ENCODE results near the gene CAMK1.

Gene CAMK1

GRCh38 chr3:9812870-9813483 is 43.2 kb upstream of the CAMK1 start:
- Histone ChIP-seq H4K91ac (ENCODE audit: low read depth, low read length) (no peak overlapping the region), H3K14ac (ENCODE audit: low read length) (no peak overlapping the region), H3K9me3 (ENCODE audit: insufficient read depth, low read depth, low read length) (no peaks in the 10 kb centered on the region), H2BK120ac (ENCODE audit: insufficient read depth, low read length, poor library complexity) (no peak overlapping the region), H4K12ac (ENCODE audit: low read depth, low read length) (no peak overlapping the region), H3K4me1 (ENCODE audit: control insufficient read depth in 1 of 2, insufficient read depth in 2 of 2, low read length in 2 of 2) (peaks cover 0 to 3% of the 10 kb centered on the region in 2 experiments), H3K27ac (ENCODE audit: low read depth, low read length) (no peak overlapping the region), H3K36me3 (ENCODE audit: control insufficient read depth in 1 of 2, insufficient read depth in 2 of 2, low read length in 2 of 2) (peaks cover 9 to 10% of the 10 kb centered on the region in 2 experiments), H3K4me3 (ENCODE audit: low read depth, low read length) (no peak overlapping the region), H3K18ac (ENCODE audit: low read length) (no peak overlapping the region), H4K8ac (ENCODE audit: low read depth, low read length) (no peak overlapping the region), H2BK5ac (ENCODE audit: low read depth, low read length, poor library complexity) (no peak overlapping the region), H3K4me2 (ENCODE audit: low read length) (no peak overlapping the region), H2BK12ac (ENCODE audit: low read length) (no peak overlapping the region), H3K9ac (ENCODE audit: low read length) (no peak overlapping the region), H3K79me2 (ENCODE audit: control insufficient read depth, insufficient read depth, low read length, poor library complexity) (peaks cover 3% of the 10 kb centered on the region), H3K27me3 (ENCODE audit: insufficient read depth, low read length) (no peaks in the 10 kb centered on the region), H2AK5ac (ENCODE audit: low read length) (no peak overlapping the region), H2AFZ (ENCODE audit: insufficient read depth, low read length, poor library complexity) (no peak overlapping the region), H3K23ac (ENCODE audit: low read length) (no peak overlapping the region), H3K4ac (ENCODE audit: low read depth, low read length) (no peak overlapping the region), H3K79me1 (ENCODE audit: low read length) (peaks cover 9% of the 10 kb centered on the region)
- no CpG with 5 or more reads among the region's 9 CpGs for whole genome bisulfite sequencing (ENCODE audit: extremely low coverage, insufficient coverage, insufficient read length)
- DNase-seq = no peak

DNA sequence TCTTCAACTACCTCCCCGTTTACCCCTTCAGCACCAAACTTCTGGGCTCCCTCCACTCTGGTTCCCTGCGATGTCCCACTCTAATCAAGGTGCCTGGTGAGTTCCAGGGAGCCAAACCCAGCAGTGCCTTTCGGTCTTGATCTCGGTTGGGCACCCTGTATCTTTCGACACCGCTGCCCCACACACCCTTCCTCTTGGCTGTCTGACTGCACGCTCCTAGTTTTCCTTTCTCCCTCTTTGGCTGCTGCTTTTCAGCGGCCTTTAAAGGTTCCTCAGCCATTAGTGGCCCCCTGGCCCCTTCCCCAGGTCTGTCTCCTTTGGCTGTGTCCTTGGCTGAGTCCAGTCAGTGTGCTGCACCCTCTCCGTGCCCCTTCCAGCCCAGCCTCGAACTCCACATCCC is 41.1 kb upstream of the CAMK1 start:
- no CpG with 5 or more reads among the region's 10 CpGs for WGBS (ENCODE audit: extremely low coverage, insufficient coverage, insufficient read length)
- H2AK5ac ChIP-seq (ENCODE audit: low read length) = no peak overlapping the region
- DNase-seq = no peak

GRCh38 chr3:9810433-9810770 is 40.7 kb upstream of the CAMK1 start:
- Histone ChIP-seq H2AK5ac (ENCODE audit: low read length) (no peak overlapping the region), H4K8ac (ENCODE audit: low read depth, low read length) (peak overlapping the region; percentile 43), H3K9ac (ENCODE audit: low read length) (peak overlapping the region; percentile 29), H3K4me2 (ENCODE audit: low read length) (peak overlapping the region; percentile 69), H3K27me3 (ENCODE audit: insufficient read depth, low read length) (no peaks in the 10 kb centered on the region), H2AFZ (ENCODE audit: insufficient read depth, low read length, poor library complexity) (peak overlapping the region; percentile 1), H3K18ac (ENCODE audit: low read length) (no peak overlapping the region), H3K79me1 (ENCODE audit: low read length) (peaks cover 9% of the 10 kb centered on the region), H3K9me3 (ENCODE audit: insufficient read depth, low read depth, low read length) (no peaks in the 10 kb centered on the region), H3K4ac (ENCODE audit: low read depth, low read length) (no peak overlapping the region), H4K91ac (ENCODE audit: low read depth, low read length) (no peak overlapping the region), H3K27ac (ENCODE audit: low read depth, low read length) (no peak overlapping the region), H3K36me3 (ENCODE audit: control insufficient read depth in 1 of 2, insufficient read depth in 2 of 2, low read length in 2 of 2) (peaks cover 26 to 28% of the 10 kb centered on the region in 2 experiments), H3K23ac (ENCODE audit: low read length) (no peak overlapping the region), H3K14ac (ENCODE audit: low read length) (no peak overlapping the region), H3K4me3 (ENCODE audit: low read depth, low read length) (peak overlapping the region; percentile 68), H4K12ac (ENCODE audit: low read depth, low read length) (peak overlapping the region; percentile 34), H3K4me1 (ENCODE audit: control insufficient read depth in 1 of 2, insufficient read depth in 2 of 2, low read length in 2 of 2) (peaks cover 0 to 3% of the 10 kb centered on the region in 2 experiments), H2BK5ac (ENCODE audit: low read depth, low read length, poor library complexity) (no peak overlapping the region), H2BK12ac (ENCODE audit: low read length) (no peak overlapping the region), H3K79me2 (ENCODE audit: control insufficient read depth, insufficient read depth, low read length, poor library complexity) (peaks cover 3% of the 10 kb centered on the region), H2BK120ac (ENCODE audit: insufficient read depth, low read length, poor library complexity) (no peak overlapping the region)
- DNase-seq = no peak
- no CpG with 5 or more reads among the region's 18 CpGs for WGBS (ENCODE audit: extremely low coverage, insufficient coverage, insufficient read length)

More for the DNA sequence above, 41.1 kb upstream of the CAMK1 start:
- Histone ChIP-seq H3K9ac (ENCODE audit: low read length) (no peak overlapping the region), H3K27me3 (ENCODE audit: insufficient read depth, low read length) (no peaks in the 10 kb centered on the region), H4K12ac (ENCODE audit: low read depth, low read length) (no peak overlapping the region), H3K23ac (ENCODE audit: low read length) (no peak overlapping the region), H3K4ac (ENCODE audit: low read depth, low read length) (no peak overlapping the region), H2BK5ac (ENCODE audit: low read depth, low read length, poor library complexity) (no peak overlapping the region), H2BK120ac (ENCODE audit: insufficient read depth, low read length, poor library complexity) (no peak overlapping the region), H2BK12ac (ENCODE audit: low read length) (no peak overlapping the region), H3K4me1 (ENCODE audit: control insufficient read depth in 1 of 2, insufficient read depth in 2 of 2, low read length in 2 of 2) (peaks cover 0 to 3% of the 10 kb centered on the region in 2 experiments), H3K9me3 (ENCODE audit: insufficient read depth, low read depth, low read length) (no peaks in the 10 kb centered on the region), H3K14ac (ENCODE audit: low read length) (no peak overlapping the region), H3K36me3 (ENCODE audit: control insufficient read depth in 1 of 2, insufficient read depth in 2 of 2, low read length in 2 of 2) (peaks cover 22 to 23% of the 10 kb centered on the region in 2 experiments), H3K27ac (ENCODE audit: low read depth, low read length) (no peak overlapping the region), H3K79me2 (ENCODE audit: control insufficient read depth, insufficient read depth, low read length, poor library complexity) (peaks cover 3% of the 10 kb centered on the region), H3K79me1 (ENCODE audit: low read length) (peaks cover 9% of the 10 kb centered on the region), H3K4me2 (ENCODE audit: low read length) (no peak overlapping the region), H3K4me3 (ENCODE audit: low read depth, low read length) (no peak overlapping the region), H4K8ac (ENCODE audit: low read depth, low read length) (no peak overlapping the region), H3K18ac (ENCODE audit: low read length) (no peak overlapping the region), H4K91ac (ENCODE audit: low read depth, low read length) (no peak overlapping the region), H2AFZ (ENCODE audit: insufficient read depth, low read length, poor library complexity) (no peak overlapping the region)

GRCh38 chr3:9809615-9810432 is 40.1 kb upstream of the CAMK1 start, which contains the start of gene TTLL3:
Gene TTLL3 (plus strand): TSS chr3:9810262. CDS start chr3:9810662, 400 bp downstream.
- Histone ChIP-seq H2BK120ac (ENCODE audit: insufficient read depth, low read length, poor library complexity) (peak within 1 kb of the TSS; percentile 44), H3K27ac (ENCODE audit: low read depth, low read length) (peak within 1 kb of the TSS; percentile 4), H3K9me3 (ENCODE audit: insufficient read depth, low read depth, low read length) (no peaks in the 10 kb centered on the region), H3K79me1 (ENCODE audit: low read length) (peaks cover 9% of the 10 kb centered on the region), H4K91ac (ENCODE audit: low read depth, low read length) (peak within 1 kb of the TSS; percentile 63), H3K4me2 (ENCODE audit: low read length) (peak within 1 kb of the TSS; percentile 69), H3K18ac (ENCODE audit: low read length) (peak within 1 kb of the TSS; percentile 49), H4K12ac (ENCODE audit: low read depth, low read length) (peak within 1 kb of the TSS; percentile 90), H3K36me3 (ENCODE audit: control insufficient read depth in 1 of 2, insufficient read depth in 2 of 2, low read length in 2 of 2) (peaks cover 29 to 31% of the 10 kb centered on the region in 2 experiments), H3K4me3 (ENCODE audit: low read depth, low read length) (peak within 1 kb of the TSS; percentile 68), H3K27me3 (ENCODE audit: insufficient read depth, low read length) (no peaks in the 10 kb centered on the region), H2BK5ac (ENCODE audit: low read depth, low read length, poor library complexity) (peak within 1 kb of the TSS; percentile 11), H4K8ac (ENCODE audit: low read depth, low read length) (peak within 1 kb of the TSS; percentile 92), H2AK5ac (ENCODE audit: low read length) (peak within 1 kb of the TSS; percentile 14), H2AFZ (ENCODE audit: insufficient read depth, low read length, poor library complexity) (peak within 1 kb of the TSS; percentile 20), H3K23ac (ENCODE audit: low read length) (no peak within 1 kb of the TSS), H3K4ac (ENCODE audit: low read depth, low read length) (no peak within 1 kb of the TSS), H2BK12ac (ENCODE audit: low read length) (no peak within 1 kb of the TSS), H3K79me2 (ENCODE audit: control insufficient read depth, insufficient read depth, low read length, poor library complexity) (peaks cover 3% of the 10 kb centered on the region), H3K14ac (ENCODE audit: low read length) (peak within 1 kb of the TSS; percentile 68), H3K4me1 (ENCODE audit: control insufficient read depth in 1 of 2, insufficient read depth in 2 of 2, low read length in 2 of 2) (peaks cover 0 to 3% of the 10 kb centered on the region in 2 experiments), H3K9ac (ENCODE audit: low read length) (peak within 1 kb of the TSS; percentile 29)
- DNase-seq = peak in 1 of 2 donors; percentile 46
- WGBS (ENCODE audit: extremely low coverage, insufficient coverage, insufficient read length) = no CpG with 5 or more reads among the region's 76 CpGs

Data from trophoblast cell (in vitro differentiated cells and primary cell).